Activated CD8-positive, alpha-beta T cell treated with anti-CD3 and anti-CD28 coated beads for 36 hours (primary cell): ENCODE data around the gene SMIM35. TPM values are rescaled to one million over a fixed set of nuclear protein-coding genes. Genes with fewer than 3 reads are reported as not detected.
A peak's percentile ranks its signal among the peaks of the same experiment; 100 is the strongest.

ENCODE experiments used
- ATAC-seq: fragments of 200-7000 bp; cut with Tn5 transposase; one replicate; pipeline ENCODE4 v1.10.0; 2021; ENCODE audit warnings: mild to moderate bottlenecking, moderate library complexity
- CTCF ChIA-PET: fragments of 350-600 bp; sonication (Branson Sonifier 250); formaldehyde crosslinking; loops from one replicate; lab custom pipeline; 2021; ENCODE audit warnings: antibody characterized with exemption; lab: Charles Lee
- POLR2A ChIA-PET: fragments of 350-600 bp; sonication (Branson Sonifier 250); formaldehyde crosslinking; loops from one replicate; lab custom pipeline; 2021; ENCODE audit warnings: antibody characterized with exemption; lab: Charles Lee
- DNase-seq: peaks from one replicate; pipeline ENCODE4 v3.0.0-alpha.2; 2020
- H3K27ac Mint-ChIP-seq: one replicate; pipeline ENCODE4 v1.8.0; 2021; ENCODE audit warnings: mild to moderate bottlenecking, mixed read lengths
- H3K27me3 Mint-ChIP-seq: one replicate; pipeline ENCODE4 v1.8.0; 2021; ENCODE audit warnings: mixed read lengths
- H3K36me3 Mint-ChIP-seq: one replicate; pipeline ENCODE4 v1.8.0; 2021; ENCODE audit warnings: low read depth, mixed read lengths
- H3K4me1 Mint-ChIP-seq: one replicate; pipeline ENCODE4 v1.8.0; 2021; ENCODE audit warnings: low read depth, mixed read lengths
- H3K4me3 Mint-ChIP-seq: one replicate; pipeline ENCODE4 v1.8.0; 2021; ENCODE audit warnings: mild to moderate bottlenecking, moderate library complexity, mixed read lengths
- H3K9me3 Mint-ChIP-seq: one replicate; pipeline ENCODE4 v1.8.0; 2021; ENCODE audit warnings: mixed read lengths
- CTCF ChIP-seq: fragments of 200-600 bp; IDR thresholded peaks from one replicate; pipeline ENCODE4 v1.8.0; 2022; ENCODE audit warnings: antibody characterized with exemption, mild to moderate bottlenecking
- intact Hi-C: fragments of 100-400 bp; cut with micrococcal nuclease; formaldehyde crosslinking; loops from one replicate; pipeline ENCODE4 v1.10.0; 2022
- total RNA-seq, 2 experiments: library from RNA; stranded (reverse); gene quantifications; one replicate each; pipeline ENCODE4 v1.2.3, GENCODE V29; 2021

SMIM35 gene
- total RNA-seq, 2 experiments from 2014 or later, result 0.27 to 0.32 TPM

GRCh38 chr11:118054712-118055640 is 31.8 kb downstream of the SMIM35 start:
- intact Hi-C loops, result loop anchor here (5.0 kb wide), 1 partner anchor 233 kb away; the partner anchor contains the start of gene FXYD2
- ATAC-seq, result no peak
- POLR2A ChIA-PET, result no interaction called here

GRCh38 chr11:118052581-118053206 is 34.1 kb downstream of the SMIM35 start:
- Mint-ChIP-seq H3K9me3 (no peaks in the 10 kb centered on the region), H3K4me3 (no peak overlapping the region), H3K4me1 (peaks cover 50% of the 10 kb centered on the region), H3K27me3 (no peaks in the 10 kb centered on the region), H3K27ac (peak overlapping the region; percentile 75), H3K36me3 (no peaks in the 10 kb centered on the region)
- ATAC-seq (no peak), DNase-seq (no peak)
- ChIA-PET CTCF (interaction anchor here (0.6 to 9.8 kb wide), 53 partner anchors 9 to 255 kb away, joined by 3 to 287 read pairs (median 8); partner anchors contain the start of genes FXYD2, IL10RA and TMPRSS4), POLR2A (interaction anchor here (0.8 to 4.4 kb wide), 15 partner anchors 53 to 245 kb away, joined by 3 to 93 read pairs (median 6); partner anchors contain the start of gene IL10RA)
- no peak for TF ChIP-seq CTCF
- intact Hi-C loops, result loop anchor here (1.0 to 5.0 kb wide), 3 partner anchors 102 to 230 kb away; partner anchors contain the start of gene FXYD2

More at GRCh38 chr11:118054712-118055640, 31.8 kb downstream of the SMIM35 start:
- peaks cover 33% of the 10 kb centered on the region for H3K4me1 Mint-ChIP-seq
- no peak for TF ChIP-seq CTCF
- no peak overlapping the region for H3K27ac Mint-ChIP-seq
- no peaks in the 10 kb centered on the region for H3K27me3 Mint-ChIP-seq
- no peak overlapping the region for H3K4me3 Mint-ChIP-seq
- H3K9me3 Mint-ChIP-seq, result no peaks in the 10 kb centered on the region
- CTCF ChIA-PET, result interaction anchor here (0.7 to 9.8 kb wide), 16 partner anchors 7 to 247 kb away, joined by 3 to 287 read pairs (median 14); partner anchors contain the start of genes FXYD2 and IL10RA
- no peaks in the 10 kb centered on the region for H3K36me3 Mint-ChIP-seq
- DNase-seq, result no peak

GRCh38 chr11:118051611-118052461 is 34.9 kb downstream of the SMIM35 start:
- CTCF ChIA-PET, result interaction anchor here (0.9 to 9.8 kb wide), 33 partner anchors 10 to 244 kb away, joined by 3 to 287 read pairs (median 9); partner anchors contain the start of genes FXYD2, IL10RA and TMPRSS13
- POLR2A ChIA-PET, result interaction anchor here (0.6 to 4.4 kb wide), 23 partner anchors 9 to 237 kb away, joined by 3 to 93 read pairs (median 4); partner anchors contain the start of gene IL10RA
- ATAC-seq (peak; percentile 78), DNase-seq (peak; percentile 85)
- H3K4me1 Mint-ChIP-seq, result peaks cover 59% of the 10 kb centered on the region
- no peak overlapping the region for H3K4me3 Mint-ChIP-seq
- no peaks in the 10 kb centered on the region for H3K9me3 Mint-ChIP-seq
- no peaks in the 10 kb centered on the region for H3K36me3 Mint-ChIP-seq
- intact Hi-C loops, result loop anchor here (2.0 to 5.0 kb wide), 2 partner anchors 101 to 230 kb away; partner anchors contain the start of gene FXYD2
- no peaks in the 10 kb centered on the region for H3K27me3 Mint-ChIP-seq
- peak overlapping the region; percentile 82 for H3K27ac Mint-ChIP-seq
- no peak for TF ChIP-seq CTCF

GRCh38 chr11:118051136-118051610 is 35.6 kb downstream of the SMIM35 start:
- Mint-ChIP-seq H3K9me3 (no peaks in the 10 kb centered on the region), H3K36me3 (no peaks in the 10 kb centered on the region), H3K27me3 (no peaks in the 10 kb centered on the region), H3K27ac (peak overlapping the region; percentile 82), H3K4me3 (no peak overlapping the region), H3K4me1 (peaks cover 65% of the 10 kb centered on the region)
- intact Hi-C loops, result loop anchor here (5.0 kb wide), 1 partner anchor 229 kb away; the partner anchor contains the start of gene FXYD2
- ChIA-PET CTCF (interaction anchor here (0.9 to 9.8 kb wide), 15 partner anchors 9 to 243 kb away, joined by 3 to 287 read pairs (median 6); partner anchors contain the start of genes FXYD2, IL10RA and TMPRSS13), POLR2A (interaction anchor here (0.5 to 4.4 kb wide), 15 partner anchors 9 to 223 kb away, joined by 3 to 93 read pairs (median 4); partner anchors contain the start of gene IL10RA)
- ATAC-seq, result no peak
- DNase-seq, result peak; percentile 21
- TF ChIP-seq CTCF, result no peak
